ENCODE data around the gene ADRB2.
"Not testable (repeated sequence)": the region's sequence is repeated elsewhere in the genome, so short reads cannot be mapped to it uniquely, and the experiment has no call there.

Gene ADRB2

GRCh38 chr5:148826053-148826738, at the start of gene ADRB2:
Gene ADRB2 (plus strand): TSS chr5:148826611. CDS start chr5:148826832, 221 bp downstream.
- peak; percentile 93 for DNase-seq

- DNase-seq: peak in 1 of 2 donors; percentile 22
Measured at GRCh38 chr5:148776780-148777179, 49.6 kb upstream of the ADRB2 start.

- DNase-seq: no peak
Measured at GRCh38 chr5:148778882-148779281, 47.5 kb upstream of the ADRB2 start.

- no peak for DNase-seq
Measured at GRCh38 chr5:148780711-148781110, 45.7 kb upstream of the ADRB2 start.

GRCh38 chr5:148781766-148782165, 44.6 kb upstream of the ADRB2 start:
- DNase-seq: no peak

GRCh38 chr5:148785223-148785622, 41.2 kb upstream of the ADRB2 start:
- no peak for DNase-seq

- no peak for DNase-seq
Measured at GRCh38 chr5:148786456-148786855, 40.0 kb upstream of the ADRB2 start.

- DNase-seq: no peak
Measured at GRCh38 chr5:148788636-148789035, 37.8 kb upstream of the ADRB2 start.

GRCh38 chr5:148790545-148791333, 35.7 kb upstream of the ADRB2 start:
- DNase-seq: no peak

GRCh38 chr5:148791334-148791667, 35.1 kb upstream of the ADRB2 start:
- DNase-seq: no peak

- DNase-seq: no peak
Measured at GRCh38 chr5:148791696-148792095, 34.7 kb upstream of the ADRB2 start.

- DNase-seq: no peak
Measured at GRCh38 chr5:148792744-148793143, 33.7 kb upstream of the ADRB2 start.

- no peak for DNase-seq
Measured at GRCh38 chr5:148793261-148793660, 33.1 kb upstream of the ADRB2 start.

- DNase-seq: no peak
Measured at GRCh38 chr5:148794275-148794674, 32.1 kb upstream of the ADRB2 start.

GRCh38 chr5:148794729-148795561, 31.5 kb upstream of the ADRB2 start:
- no peak for DNase-seq

- DNase-seq: no peak
Measured at GRCh38 chr5:148796936-148797335, 29.5 kb upstream of the ADRB2 start.

GRCh38 chr5:148798786-148799185, 27.6 kb upstream of the ADRB2 start:
- no peak for DNase-seq

GRCh38 chr5:148799737-148800527, 26.5 kb upstream of the ADRB2 start:
- DNase-seq: no peak

- DNase-seq: no peak
Measured at GRCh38 chr5:148801682-148802276, 24.6 kb upstream of the ADRB2 start.

GRCh38 chr5:148803451-148803850, 23.0 kb upstream of the ADRB2 start:
- not testable (repeated sequence) for DNase-seq

- DNase-seq: no peak
Measured at GRCh38 chr5:148804393-148804792, 22.0 kb upstream of the ADRB2 start.

Measured in CD4-positive, alpha-beta T cell treated with Interferon alpha-2 for 1 hour (primary cell).